ENCODE data around the gene EPS8L2. TPM values are rescaled to one million over a fixed set of nuclear protein-coding genes. Genes with fewer than 3 reads are reported as not detected.

EPS8L2 gene
- total RNA-seq: 92.0 and 124 TPM in 2 replicates

GRCh38 chr11:705646-706438 is at the start of gene EPS8L2:
Gene EPS8L2, plus strand, starts transcription at chr11:706231. Its CDS starts 3,177 bp downstream, at chr11:709408.

GRCh38 chr11:694563-695287 is 11.3 kb upstream of the EPS8L2 start, which contains the start of gene DEAF1:
Gene DEAF1, minus strand, starts transcription at chr11:695222. Its CDS starts 175 bp downstream, at chr11:695047.

GRCh38 chr11:695538-696248 is 10.3 kb upstream of the EPS8L2 start, which contains the start of gene TMEM80:
Gene TMEM80, plus strand, starts transcription at chr11:695816. Its CDS starts 12 bp downstream, at chr11:695828.

GRCh38 chr11:747158-748006 is 41.4 kb downstream of the EPS8L2 start, which contains the start of gene TALDO1:
Gene TALDO1, plus strand, starts transcription at chr11:747464. Its CDS starts 18 bp downstream, at chr11:747482.

Other genes starting within 250 kb of the EPS8L2 start
- gene RNH1, start 199.0 kb upstream of the EPS8L2 start, total RNA-seq: 322 and 445 TPM in 2 replicates
- gene HRAS, start 170.7 kb upstream of the EPS8L2 start, total RNA-seq: 116 and 135 TPM in 2 replicates
- under 0.01 and 0.34 TPM in 2 replicates for gene LRRC56, start 168.7 kb upstream of the EPS8L2 start, total RNA-seq
- gene LMNTD2, start 145.5 kb upstream of the EPS8L2 start, total RNA-seq: 0.23 and 3.0 TPM in 2 replicates
- gene RASSF7, start 145.3 kb upstream of the EPS8L2 start, total RNA-seq: 47.2 and 60.8 TPM in 2 replicates
- gene PHRF1, start 129.8 kb upstream of the EPS8L2 start, total RNA-seq: 13.8 and 21.4 TPM in 2 replicates
- 8.0 and 15.8 TPM in 2 replicates for gene IRF7, start 90.3 kb upstream of the EPS8L2 start, total RNA-seq
- not detected in 2 replicates for gene CDHR5, start 81.3 kb upstream of the EPS8L2 start, total RNA-seq
- not detected in 2 replicates for gene SCT, start 79.0 kb upstream of the EPS8L2 start, total RNA-seq
- not detected in 2 replicates for gene DRD4, start 69.0 kb upstream of the EPS8L2 start, total RNA-seq
- gene DEAF1, start 11.0 kb upstream of the EPS8L2 start, total RNA-seq: 16.0 and 25.5 TPM in 2 replicates
- gene TMEM80, start 10.4 kb upstream of the EPS8L2 start, total RNA-seq: 23.7 and 40.1 TPM in 2 replicates
- 212 and 214 TPM in 2 replicates for gene TALDO1, start 41.2 kb downstream of the EPS8L2 start, total RNA-seq
- 23.1 and 25.0 TPM in 2 replicates for gene GATD1, start 71.3 kb downstream of the EPS8L2 start, total RNA-seq
- not detected in 2 replicates for gene CEND1, start 83.9 kb downstream of the EPS8L2 start, total RNA-seq
- 19.0 and 21.6 TPM in 2 replicates for gene SLC25A22, start 92.0 kb downstream of the EPS8L2 start, total RNA-seq
- 10.0 and 16.2 TPM in 2 replicates for gene PIDD1, start 99.0 kb downstream of the EPS8L2 start, total RNA-seq
- 674 and 1,062 TPM in 2 replicates for gene RPLP2, start 103.7 kb downstream of the EPS8L2 start, total RNA-seq
- gene PNPLA2, start 112.7 kb downstream of the EPS8L2 start, total RNA-seq: 7.1 and 11.9 TPM in 2 replicates
- 0.68 and 1.0 TPM in 2 replicates for gene CRACR2B, start 121.7 kb downstream of the EPS8L2 start, total RNA-seq
- gene CD151, start 126.7 kb downstream of the EPS8L2 start, total RNA-seq: 490 and 530 TPM in 2 replicates
- gene POLR2L, start 136.3 kb downstream of the EPS8L2 start, total RNA-seq: 124 and 148 TPM in 2 replicates
- gene TSPAN4, start 136.6 kb downstream of the EPS8L2 start, total RNA-seq: 173 and 207 TPM in 2 replicates
- gene CHID1, start 204.6 kb downstream of the EPS8L2 start, total RNA-seq: 70.0 and 75.8 TPM in 2 replicates
- gene AP2A2, start 219.6 kb downstream of the EPS8L2 start, total RNA-seq: 35.6 and 56.2 TPM in 2 replicates